OCI-LY7 (cell line): ENCODE data around the gene NXPH1.

ENCODE experiments used
- CTCF ChIP-seq: fragments of 200-600 bp; sonication (generic); conservative IDR thresholded peaks from 2 replicates; pipeline ENCODE4 v1.5.1; 2014; ENCODE audit warnings: mild to moderate bottlenecking, antibody characterized with exemption, low read length, moderate library complexity, mixed read lengths
- EZH2phosphoT487 ChIP-seq: fragments of 200-600 bp; sonication (generic); IDR thresholded peaks from 2 replicates; pipeline ENCODE4 v1.6.1; 2018; ENCODE audit warnings: low read depth, borderline replicate concordance, mild to moderate bottlenecking, mixed run types, antibody characterized with exemption, low read length, moderate library complexity, mixed read lengths

- no peak for TF ChIP-seq CTCF
- TF ChIP-seq EZH2phosphoT487, result no peak
These were observed 340.1 kb downstream of the NXPH1 start for GRCh38 chr7:8773518-8773917.
